Measurements from ENCODE around the gene SCN5A. TPM values are rescaled to one million over a fixed set of nuclear protein-coding genes. Genes with fewer than 3 reads are reported as not detected.

Gene SCN5A
- total and polyA plus RNA-seq, 2 of the 4 experiments (the other 2 are of a cell fraction): 1.9 to 2.0 TPM

GRCh38 chr3:38576131-38576525 is 73.4 kb downstream of the SCN5A start (continued):
- TF ChIP-seq RAD21 (IDR thresholded peaks at IDR 0.05; ENCODE audit: low read length) (no peak), CEBPB (IDR thresholded peaks at IDR 0.05; ENCODE audit: low read depth, low read length) (no peak), POLR2A (IDR thresholded peaks at IDR 0.05; ENCODE audit: low read depth, low read length) (no peak)

- H3K14ac ChIP-seq (replicated peaks; ENCODE audit: low read depth, low read length): no peak overlapping the region
- H4K5ac ChIP-seq (ENCODE audit: low read depth, low read length): no peak overlapping the region
- ATAC-seq (ENCODE audit: low read depth) (no peak), DNase-seq (no peak)
- no peaks in the 10 kb centered on the region for H4K20me1 ChIP-seq (ENCODE audit: insufficient read depth, low read length)
- no peaks in the 10 kb centered on the region for H3K9me3 ChIP-seq (ENCODE audit: control insufficient read depth, insufficient read depth, low read length)
- no peak overlapping the region for H3K56ac ChIP-seq (ENCODE audit: extremely low read depth, insufficient read depth, low read length)
- H2AK5ac ChIP-seq (ENCODE audit: low read depth, low read length): no peak overlapping the region
- BruUV-seq (replicated peaks): no TSS peak
- H3K4me1 ChIP-seq (ENCODE audit: control insufficient read depth, insufficient read depth, low read length): no peaks in the 10 kb centered on the region
- in situ Hi-C loops (cut with MboI; ENCODE audit: low sequenced_read_pairs): no loop called here
- no peak overlapping the region for H2BK15ac ChIP-seq (ENCODE audit: low read depth, low read length)
- intact Hi-C loops (cut with micrococcal nuclease): no loop called here
- 0 out of 2 replicates have a peak, but pooled peaks cover 8% of the 10 kb centered on the region for H3K9me1 ChIP-seq (ENCODE audit: insufficient read depth, low read length)
- H3K23ac ChIP-seq (ENCODE audit: low read depth, low read length): no peak overlapping the region
- ChIA-PET POLR2A (ENCODE audit: unreplicated experiment) (no interaction called here), CTCF (no interaction called here)
- H2BK120ac ChIP-seq (ENCODE audit: low read depth, low read length): no peak overlapping the region
- no peak overlapping the region for H2BK20ac ChIP-seq (ENCODE audit: low read depth, low read length)
- H2AFZ ChIP-seq (replicated peaks; ENCODE audit: low read length, poor library complexity): no peak overlapping the region
- no peak overlapping the region for H2BK5ac ChIP-seq (ENCODE audit: low read depth, low read length, poor library complexity, severe bottlenecking)
- H3K4me3 ChIP-seq (ENCODE audit: insufficient read depth, low read depth, low read length): no peak overlapping the region
- H3K27me3 ChIP-seq (ENCODE audit: control insufficient read depth, insufficient read depth, low read length): no peaks in the 10 kb centered on the region
- dilution Hi-C loops (cut with HindIII; ENCODE audit: low sequenced_read_pairs, unreplicated experiment): no loop called here
- H2AK9ac ChIP-seq (replicated peaks; ENCODE audit: low read depth, low read length, poor library complexity): no peak overlapping the region
- H3K4me2 ChIP-seq (ENCODE audit: low read depth, low read length): no peak overlapping the region
- H3K36me3 ChIP-seq (ENCODE audit: control insufficient read depth, insufficient read depth, low read length): no peaks in the 10 kb centered on the region
- 82% methylated on average over 14 of the region's 18 CpGs; no CpG with 5 or more reads in 1 of the 2 experiments for WGBS, 2 experiments (ENCODE audit: extremely low coverage in 2 of 2, insufficient read length in 1 of 2)
- no peaks in the 10 kb centered on the region for H3K79me1 ChIP-seq (ENCODE audit: low read depth in 1 of 2, low read length in 2 of 2)
- TF ChIP-seq SMC3 (IDR thresholded peaks at IDR 0.05; ENCODE audit: low read depth, low read length) (no peak), CEBPB (IDR thresholded peaks at IDR 0.05; ENCODE audit: low read depth, low read length) (peak; percentile 86)
- H4K8ac ChIP-seq (ENCODE audit: low read depth in 2 of 2, low read length in 2 of 2): no peak overlapping the region
- H4K91ac ChIP-seq (ENCODE audit: insufficient read depth, low read depth, low read length): no peak overlapping the region
- H3K4ac ChIP-seq (ENCODE audit: low read depth, low read length): no peak overlapping the region
- H3K9ac ChIP-seq (ENCODE audit: low read depth, low read length): no peak overlapping the region
- H3K27ac ChIP-seq (ENCODE audit: insufficient read depth, low read length): no peak overlapping the region
- H3K18ac ChIP-seq (ENCODE audit: low read depth, low read length): no peak overlapping the region
Observed at GRCh38 chr3:38575279-38575843, 74.1 kb downstream of the SCN5A start.

Data from IMR-90 (cell line).